OCI-LY3 (cell line): Measurements from ENCODE around the gene FANCC.

Experiments
- EZH2phosphoT487 ChIP-seq: fragments of 200-600 bp; shearing (Covaris generic); IDR thresholded peaks from 2 replicates; pipeline ENCODE4 v1.6.1; 2018; ENCODE audit warnings: antibody characterized with exemption, mixed run types, low read depth
- TF ChIP-seq, protein P1 (sequence below): fragments of 200-600, 300-600 bp; sonication (generic); IDR thresholded peaks from 2 replicates; pipeline ENCODE4 v1.5.1; 2014; ENCODE audit warnings: antibody characterized with exemption, low read length, low read depth

- no peak for TF ChIP-seq EZH2phosphoT487
- TF ChIP-seq, protein P1, sequence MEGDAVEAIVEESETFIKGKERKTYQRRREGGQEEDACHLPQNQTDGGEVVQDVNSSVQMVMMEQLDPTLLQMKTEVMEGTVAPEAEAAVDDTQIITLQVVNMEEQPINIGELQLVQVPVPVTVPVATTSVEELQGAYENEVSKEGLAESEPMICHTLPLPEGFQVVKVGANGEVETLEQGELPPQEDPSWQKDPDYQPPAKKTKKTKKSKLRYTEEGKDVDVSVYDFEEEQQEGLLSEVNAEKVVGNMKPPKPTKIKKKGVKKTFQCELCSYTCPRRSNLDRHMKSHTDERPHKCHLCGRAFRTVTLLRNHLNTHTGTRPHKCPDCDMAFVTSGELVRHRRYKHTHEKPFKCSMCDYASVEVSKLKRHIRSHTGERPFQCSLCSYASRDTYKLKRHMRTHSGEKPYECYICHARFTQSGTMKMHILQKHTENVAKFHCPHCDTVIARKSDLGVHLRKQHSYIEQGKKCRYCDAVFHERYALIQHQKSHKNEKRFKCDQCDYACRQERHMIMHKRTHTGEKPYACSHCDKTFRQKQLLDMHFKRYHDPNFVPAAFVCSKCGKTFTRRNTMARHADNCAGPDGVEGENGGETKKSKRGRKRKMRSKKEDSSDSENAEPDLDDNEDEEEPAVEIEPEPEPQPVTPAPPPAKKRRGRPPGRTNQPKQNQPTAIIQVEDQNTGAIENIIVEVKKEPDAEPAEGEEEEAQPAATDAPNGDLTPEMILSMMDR: no peak
Observed at GRCh38 chr9:95084254-95084934, 233.1 kb downstream of the FANCC start.
